ENCODE results near the gene ARCN1. TPM values are rescaled to one million over a fixed set of nuclear protein-coding genes. Genes with fewer than 3 reads are reported as not detected.

Gene ARCN1
- total RNA-seq, 4 donors from 2014 or later = 67.8 to 81.6 (median 78.1) TPM

GRCh38 chr11:118604566-118604965 lies 32.4 kb downstream of the ARCN1 start:
- TF ChIP-seq POLR2A (IDR thresholded peaks at IDR 0.05) = no peak
- TF ChIP-seq CTCF (IDR thresholded peaks at IDR 0.05) = no peak
- DNase-seq = no peak
- H3K27ac ChIP-seq = peak overlapping the region; percentile 21 to 97 (median 92)
- no peak overlapping the region for H3K4me3 ChIP-seq
- no peaks in the 10 kb centered on the region for H3K9me3 ChIP-seq
- H3K27me3 ChIP-seq = peaks cover 0 to 23% (median 0%) of the 10 kb centered on the region in 4 donors
- peaks cover 8 to 41% (median 12%) of the 10 kb centered on the region in 3 donors for H3K36me3 ChIP-seq
- intact Hi-C loops (cut with DNase I) = no loop called here
- peaks cover 19 to 56% (median 36%) of the 10 kb centered on the region in 3 donors for H3K4me1 ChIP-seq
- WGBS, 2 donors = 75 to 90% methylated on average over 3 of the region's 3 CpGs

GRCh38 chr11:118605116-118605867 lies 33.1 kb downstream of the ARCN1 start:
- Histone ChIP-seq H3K4me1 (peaks cover 26 to 63% (median 44%) of the 10 kb centered on the region in 3 donors), H3K4me3 (no peak overlapping the region), H3K27me3 (peaks cover 0 to 30% (median 0%) of the 10 kb centered on the region in 4 donors), H3K9me3 (no peaks in the 10 kb centered on the region), H3K27ac (peak overlapping the region; percentile 28 to 97 (median 92)), H3K36me3 (peaks cover 8 to 33% (median 10%) of the 10 kb centered on the region in 3 donors)
- no peak for TF ChIP-seq POLR2A (IDR thresholded peaks at IDR 0.05)
- TF ChIP-seq CTCF (IDR thresholded peaks at IDR 0.05) = no peak
- 52 to 62% methylated on average over 8 to 10 of the region's 10 CpGs for whole genome bisulfite sequencing, 2 donors
- intact Hi-C loops (cut with DNase I) = no loop called here
- DNase-seq = no peak

- TF ChIP-seq POLR2A (IDR thresholded peaks at IDR 0.05) (no peak), CTCF (IDR thresholded peaks at IDR 0.05) (no peak)
- peaks cover 32 to 73% (median 52%) of the 10 kb centered on the region in 3 donors for H3K4me1 ChIP-seq
- H3K36me3 ChIP-seq = peaks cover 5 to 23% (median 8%) of the 10 kb centered on the region in 3 donors
- no peak overlapping the region for H3K4me3 ChIP-seq
- H3K9me3 ChIP-seq = no peaks in the 10 kb centered on the region
- H3K27ac ChIP-seq = peak overlapping the region; percentile 28 to 97 (median 92)
- peaks cover 0 to 40% (median 0%) of the 10 kb centered on the region in 4 donors for H3K27me3 ChIP-seq
- intact Hi-C loops (cut with DNase I) = no loop called here
- 81 to 84% methylated on average over 5 to 7 of the region's 7 CpGs for WGBS, 2 donors
- no peak for DNase-seq
Observed at GRCh38 chr11:118606157-118606843, 34.1 kb downstream of the ARCN1 start.

- no peak for DNase-seq
- intact Hi-C loops (cut with DNase I) = no loop called here
- TF ChIP-seq CTCF (IDR thresholded peaks at IDR 0.05) = no peak
- TF ChIP-seq POLR2A (IDR thresholded peaks at IDR 0.05) = no peak
- Histone ChIP-seq H3K9me3 (no peaks in the 10 kb centered on the region), H3K4me1 (peaks cover 32 to 79% (median 53%) of the 10 kb centered on the region in 3 donors), H3K27me3 (peaks cover 0 to 42% (median 0%) of the 10 kb centered on the region in 4 donors), H3K36me3 (peaks cover 4 to 18% (median 5%) of the 10 kb centered on the region in 3 donors), H3K27ac (peak overlapping the region in 3 of 4 donors; percentile 88 to 97 (median 95)), H3K4me3 (peak overlapping the region in 2 of 4 donors; percentile 72 to 87)
- 64 to 72% methylated on average over 7 of the region's 7 CpGs for WGBS, 2 donors
Observed at GRCh38 chr11:118606844-118607228, 34.6 kb downstream of the ARCN1 start.

Data from esophagus squamous epithelium (tissue), 5 donors.